Liver (tissue), 3 donors: ENCODE measurements around the gene SMG6.

ENCODE experiments used
- CTCF ChIP-seq: fragments of 150-350 bp; IDR thresholded peaks from 2 replicates; pipeline ENCODE4 v1.5.1; 2017; ENCODE audit warnings: improper control_type of control experiment, low read depth, low read length; ENCODE audit not compliant: missing input control
- EGR1 ChIP-seq, 2 donors: IDR thresholded peaks; 2 replicates each; pipeline ENCODE4 v1.6.1; 2016 to 2018; ENCODE audit warnings: antibody characterized with exemption in 2 of 2, low read depth in 2 of 2
- HNF4G ChIP-seq: IDR thresholded peaks from 2 replicates; pipeline ENCODE4 v1.6.1; 2016; ENCODE audit warnings: antibody characterized with exemption
- SP1 ChIP-seq: IDR thresholded peaks from 2 replicates; pipeline ENCODE4 v1.6.1; 2018; ENCODE audit warnings: antibody characterized with exemption, mild to moderate bottlenecking
- TAF1 ChIP-seq: conservative IDR thresholded peaks from 2 replicates; pipeline ENCODE4 v1.6.1; 2016; ENCODE audit warnings: antibody characterized with exemption, mild to moderate bottlenecking
- donor health status: healthy.
- donor health status: healthy.

- no peak for TF ChIP-seq TAF1
- no peak for TF ChIP-seq CTCF
- TF ChIP-seq HNF4G, result no peak
- no peak for TF ChIP-seq EGR1 (IDR thresholded peaks at IDR 0.05; ENCODE audit: low read depth in 2 of 2)
- TF ChIP-seq SP1, result no peak
Measured at GRCh38 chr17:2059547-2060384, 243.8 kb downstream of the SMG6 start.
